ENCODE data around the gene CHM. TPM values are rescaled to one million over a fixed set of nuclear protein-coding genes. Genes with fewer than 3 reads are reported as not detected.

The CHM gene
- total RNA-seq = 10 to 100 TPM; 13.2 to 16.7 TPM
- polyA plus RNA-seq = 8.2 TPM

GRCh38 chrX:86047174-86047935, at the start of gene CHM:
TSS of gene CHM (minus strand) at chrX:86047558. CDS start at chrX:86047532, 26 bp downstream.
- peak; percentile 24 to 76 (median 62) for DNase-seq
- H3K4me3 Mint-ChIP-seq = no peak within 1 kb of the TSS
- peaks cover 12 to 20% (median 13%) of the 10 kb centered on the region in 3 donors for H3K4me1 Mint-ChIP-seq
- H3K9me3 Mint-ChIP-seq = no peaks in the 10 kb centered on the region
- Histone ChIP-seq H3K36me3 (ENCODE audit: insufficient read depth, low read length) (no peaks in the 10 kb centered on the region), H3K27ac (ENCODE audit: low read depth, low read length) (peak within 1 kb of the TSS; percentile 86), H3K4me3 (ENCODE audit: low read length) (peak within 1 kb of the TSS; percentile 72), H3K9me3 (ENCODE audit: low read length) (no peaks in the 10 kb centered on the region), H3K27me3 (ENCODE audit: insufficient read depth, low read length, poor library complexity, severe bottlenecking) (no peaks in the 10 kb centered on the region), H3K4me1 (ENCODE audit: insufficient read depth, low read length) (peaks cover 7% of the 10 kb centered on the region)
- POLR2A ChIA-PET = no interaction called here
- H3K27ac Mint-ChIP-seq = peak within 1 kb of the TSS in 1 of 8 donors; percentile 27
- CTCF ChIA-PET = no interaction called here
- H3K27me3 Mint-ChIP-seq = peaks cover 4 to 6% of the 10 kb centered on the region in 2 donors
- peaks cover 0 to 5% (median 0%) of the 10 kb centered on the region in 3 donors for H3K36me3 Mint-ChIP-seq

GRCh38 chrX:86078650-86079049, 31.3 kb upstream of the CHM start:
- Histone ChIP-seq H3K9me3 (ENCODE audit: low read length) (no peaks in the 10 kb centered on the region), H3K27me3 (ENCODE audit: insufficient read depth, low read length, poor library complexity, severe bottlenecking) (no peaks in the 10 kb centered on the region), H3K4me3 (ENCODE audit: low read length) (no peak overlapping the region), H3K4me1 (ENCODE audit: insufficient read depth, low read length) (no peaks in the 10 kb centered on the region), H3K27ac (ENCODE audit: low read depth, low read length) (no peak overlapping the region), H3K36me3 (ENCODE audit: insufficient read depth, low read length) (no peaks in the 10 kb centered on the region)
- Mint-ChIP-seq H3K4me1 (no peaks in the 10 kb centered on the region), H3K27me3 (peaks cover 4 to 10% of the 10 kb centered on the region in 2 donors), H3K4me3 (no peak overlapping the region), H3K27ac (no peak overlapping the region), H3K9me3 (peaks cover 0 to 4% (median 0%) of the 10 kb centered on the region in 5 donors), H3K36me3 (no peaks in the 10 kb centered on the region)
- CTCF ChIA-PET = no interaction called here
- no peak for DNase-seq
- POLR2A ChIA-PET = no interaction called here

- Histone ChIP-seq H3K36me3 (ENCODE audit: insufficient read depth, low read length) (no peaks in the 10 kb centered on the region), H3K9me3 (ENCODE audit: low read length) (no peaks in the 10 kb centered on the region), H3K4me3 (ENCODE audit: low read length) (no peak overlapping the region), H3K27ac (ENCODE audit: low read depth, low read length) (no peak overlapping the region), H3K4me1 (ENCODE audit: insufficient read depth, low read length) (no peaks in the 10 kb centered on the region), H3K27me3 (ENCODE audit: insufficient read depth, low read length, poor library complexity, severe bottlenecking) (no peaks in the 10 kb centered on the region)
- peaks cover 0 to 20% of the 10 kb centered on the region in 2 donors for H3K27me3 Mint-ChIP-seq
- H3K9me3 Mint-ChIP-seq = no peaks in the 10 kb centered on the region
- H3K27ac Mint-ChIP-seq = no peak overlapping the region
- no peak overlapping the region for H3K4me3 Mint-ChIP-seq
- no peaks in the 10 kb centered on the region for H3K36me3 Mint-ChIP-seq
- H3K4me1 Mint-ChIP-seq = no peaks in the 10 kb centered on the region
- no peak for DNase-seq
- CTCF ChIA-PET = no interaction called here
- POLR2A ChIA-PET = no interaction called here
These were observed 19.6 kb upstream of the CHM start for GRCh38 chrX:86066998-86067397.

- no peak overlapping the region for H3K4me3 ChIP-seq (ENCODE audit: low read length)
- DNase-seq = no peak
- ChIA-PET CTCF (interaction anchor here (0.5 kb wide), 1 partner anchor 25 kb away, joined by 3 read pairs; no protein-coding TSS in a partner anchor), POLR2A (no interaction called here)
- no peak overlapping the region for H3K27ac ChIP-seq (ENCODE audit: low read depth, low read length)
- no peak overlapping the region for H3K4me3 Mint-ChIP-seq
- no peaks in the 10 kb centered on the region for H3K36me3 Mint-ChIP-seq
- no peaks in the 10 kb centered on the region for H3K36me3 ChIP-seq (ENCODE audit: insufficient read depth, low read length)
- H3K27me3 Mint-ChIP-seq = peaks cover 2 to 33% of the 10 kb centered on the region in 2 donors
- H3K27me3 ChIP-seq (ENCODE audit: insufficient read depth, low read length, poor library complexity, severe bottlenecking) = no peaks in the 10 kb centered on the region
- no peaks in the 10 kb centered on the region for H3K4me1 ChIP-seq (ENCODE audit: insufficient read depth, low read length)
- no peak overlapping the region for H3K27ac Mint-ChIP-seq
- H3K9me3 ChIP-seq (ENCODE audit: low read length) = no peaks in the 10 kb centered on the region
- H3K9me3 Mint-ChIP-seq = peaks cover 0 to 4% (median 0%) of the 10 kb centered on the region in 5 donors
- H3K4me1 Mint-ChIP-seq = no peaks in the 10 kb centered on the region
These were observed 14.0 kb upstream of the CHM start for GRCh38 chrX:86061407-86061806.

DNA sequence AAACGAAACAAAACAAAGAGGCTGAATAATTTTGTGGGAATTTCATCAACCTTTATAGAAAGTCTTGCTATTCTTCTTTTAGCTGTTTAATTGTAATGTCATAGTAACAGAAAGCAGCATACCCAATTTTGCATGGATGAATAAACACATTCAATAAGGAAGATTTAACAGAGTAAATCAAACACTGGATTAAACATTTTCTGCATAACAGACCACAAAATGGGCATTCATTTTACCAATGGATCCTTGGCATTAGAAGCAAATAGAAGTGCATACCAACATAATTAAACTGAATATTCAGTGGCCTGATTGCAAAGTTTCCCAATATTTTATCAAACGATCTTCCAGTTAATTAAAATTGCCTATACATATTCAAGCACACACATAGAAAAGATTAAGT, 4.4 kb upstream of the CHM start:
- peaks cover 5 to 9% of the 10 kb centered on the region in 2 donors for H3K27me3 Mint-ChIP-seq
- no peak overlapping the region for H3K27ac ChIP-seq (ENCODE audit: low read depth, low read length)
- H3K27ac Mint-ChIP-seq = no peak overlapping the region
- no peaks in the 10 kb centered on the region for H3K27me3 ChIP-seq (ENCODE audit: insufficient read depth, low read length, poor library complexity, severe bottlenecking)
- no peaks in the 10 kb centered on the region for H3K36me3 Mint-ChIP-seq
- no peaks in the 10 kb centered on the region for H3K4me1 ChIP-seq (ENCODE audit: insufficient read depth, low read length)
- H3K4me3 ChIP-seq (ENCODE audit: low read length) = no peak overlapping the region
- H3K4me1 Mint-ChIP-seq = peaks cover 0 to 5% (median 5%) of the 10 kb centered on the region in 3 donors
- H3K36me3 ChIP-seq (ENCODE audit: insufficient read depth, low read length) = no peaks in the 10 kb centered on the region
- H3K9me3 Mint-ChIP-seq = no peaks in the 10 kb centered on the region
- no peak overlapping the region for H3K4me3 Mint-ChIP-seq
- no peaks in the 10 kb centered on the region for H3K9me3 ChIP-seq (ENCODE audit: low read length)
- CTCF ChIA-PET = no interaction called here
- DNase-seq = no peak
- POLR2A ChIA-PET = no interaction called here

GRCh38 chrX:86047936-86048280, 550 bp upstream of the CHM start:
- ChIA-PET POLR2A (no interaction called here), CTCF (no interaction called here)
- Mint-ChIP-seq H3K4me3 (no peak overlapping the region), H3K4me1 (peaks cover 10 to 17% (median 13%) of the 10 kb centered on the region in 3 donors), H3K27ac (peak overlapping the region in 1 of 8 donors; percentile 27), H3K36me3 (peaks cover 0 to 5% (median 0%) of the 10 kb centered on the region in 3 donors), H3K9me3 (no peaks in the 10 kb centered on the region), H3K27me3 (peaks cover 4 to 6% of the 10 kb centered on the region in 2 donors)
- no peak for DNase-seq
- Histone ChIP-seq H3K4me1 (ENCODE audit: insufficient read depth, low read length) (peaks cover 7% of the 10 kb centered on the region), H3K9me3 (ENCODE audit: low read length) (no peaks in the 10 kb centered on the region), H3K27me3 (ENCODE audit: insufficient read depth, low read length, poor library complexity, severe bottlenecking) (no peaks in the 10 kb centered on the region), H3K36me3 (ENCODE audit: insufficient read depth, low read length) (no peaks in the 10 kb centered on the region), H3K27ac (ENCODE audit: low read depth, low read length) (no peak overlapping the region), H3K4me3 (ENCODE audit: low read length) (peak overlapping the region; percentile 72)

DNA sequence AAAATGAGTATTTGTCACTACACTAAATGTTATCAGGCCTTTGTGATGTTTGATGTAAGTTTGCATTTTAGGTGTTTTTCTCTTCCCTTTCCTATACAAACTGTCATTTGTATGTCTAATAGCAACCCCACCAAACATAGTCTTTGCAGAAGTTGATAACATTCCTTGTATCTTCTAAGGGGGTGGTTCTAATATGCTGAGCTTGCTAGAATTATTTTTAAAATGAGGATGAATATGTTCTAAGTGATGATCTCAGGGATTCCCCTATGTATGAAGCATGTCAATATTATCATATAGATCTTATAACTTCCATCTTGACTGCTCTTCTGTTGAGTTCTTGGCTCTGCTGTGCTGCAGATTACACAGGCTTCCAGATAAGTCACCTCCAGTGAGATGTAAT, 3.1 kb downstream of the CHM start:
- Mint-ChIP-seq H3K27ac (no peak overlapping the region), H3K9me3 (no peaks in the 10 kb centered on the region), H3K4me3 (no peak overlapping the region), H3K27me3 (peaks cover 0 to 4% of the 10 kb centered on the region in 2 donors), H3K4me1 (peaks cover 18 to 41% (median 26%) of the 10 kb centered on the region in 3 donors), H3K36me3 (peaks cover 0 to 11% (median 0%) of the 10 kb centered on the region in 3 donors)
- ChIA-PET CTCF (no interaction called here), POLR2A (no interaction called here)
- H3K27ac ChIP-seq (ENCODE audit: low read depth, low read length) = no peak overlapping the region
- H3K4me1 ChIP-seq (ENCODE audit: insufficient read depth, low read length) = peaks cover 7% of the 10 kb centered on the region
- H3K9me3 ChIP-seq (ENCODE audit: low read length) = no peaks in the 10 kb centered on the region
- H3K27me3 ChIP-seq (ENCODE audit: insufficient read depth, low read length, poor library complexity, severe bottlenecking) = no peaks in the 10 kb centered on the region
- DNase-seq = no peak
- no peak overlapping the region for H3K4me3 ChIP-seq (ENCODE audit: low read length)
- H3K36me3 ChIP-seq (ENCODE audit: insufficient read depth, low read length) = no peaks in the 10 kb centered on the region

DNA sequence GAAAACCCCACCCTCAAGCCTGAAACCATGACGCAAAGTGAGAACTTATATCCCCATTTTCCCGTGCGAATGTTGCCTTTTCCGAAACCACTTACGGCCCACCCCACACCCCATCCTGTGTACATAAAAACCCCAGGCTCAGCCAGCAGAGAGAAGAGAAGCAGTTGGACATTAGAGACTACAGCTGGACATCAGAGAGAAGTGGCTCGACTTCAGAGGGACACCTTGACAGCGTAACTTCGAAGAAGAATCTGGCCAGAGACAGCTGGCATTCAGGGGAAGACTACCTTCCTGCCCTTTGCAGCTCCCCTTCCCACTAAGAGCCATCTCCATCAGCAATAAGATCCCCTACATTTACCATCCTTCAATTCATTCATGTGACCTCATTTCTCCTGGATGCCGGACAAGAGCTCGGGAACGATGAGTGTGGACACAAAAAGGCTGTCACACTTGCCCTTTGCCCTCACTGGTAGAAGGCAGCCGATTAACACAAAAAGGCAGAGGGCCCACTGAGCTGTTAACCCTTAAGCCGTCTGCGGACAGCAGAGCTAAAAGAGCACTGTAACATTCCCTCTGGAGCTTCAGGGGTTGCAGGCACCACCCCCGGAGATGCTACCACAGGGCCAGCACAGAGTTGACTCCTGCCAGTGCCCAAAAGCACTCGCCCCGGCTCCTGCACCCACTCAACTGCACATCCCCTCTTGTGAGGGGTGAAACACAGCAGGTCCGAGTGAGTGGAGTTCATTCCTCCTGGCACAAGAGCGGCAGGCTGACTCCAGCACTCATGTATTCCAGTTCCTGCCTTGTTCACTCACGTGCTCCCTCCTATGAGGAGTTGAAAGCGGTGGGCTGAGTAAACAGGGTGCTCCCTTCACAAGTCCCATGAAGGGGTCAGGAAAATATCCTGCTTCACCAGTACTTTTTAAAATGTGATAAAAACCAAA, 7.5 kb downstream of the CHM start:
- H3K4me1 Mint-ChIP-seq = peaks cover 14 to 53% (median 40%) of the 10 kb centered on the region in 3 donors
- CTCF ChIA-PET = no interaction called here

More for the DNA sequence above, 7.5 kb downstream of the CHM start:
- Histone ChIP-seq H3K4me3 (ENCODE audit: low read length) (no peak overlapping the region), H3K36me3 (ENCODE audit: insufficient read depth, low read length) (no peaks in the 10 kb centered on the region), H3K27me3 (ENCODE audit: insufficient read depth, low read length, poor library complexity, severe bottlenecking) (no peaks in the 10 kb centered on the region), H3K9me3 (ENCODE audit: low read length) (no peaks in the 10 kb centered on the region), H3K4me1 (ENCODE audit: insufficient read depth, low read length) (no peaks in the 10 kb centered on the region), H3K27ac (ENCODE audit: low read depth, low read length) (no peak overlapping the region)
- POLR2A ChIA-PET = no interaction called here
- DNase-seq = no peak
- Mint-ChIP-seq H3K36me3 (peaks cover 0 to 13% (median 0%) of the 10 kb centered on the region in 3 donors), H3K4me3 (no peak overlapping the region), H3K27ac (peak overlapping the region in 1 of 8 donors; percentile 32), H3K9me3 (no peaks in the 10 kb centered on the region), H3K27me3 (peaks cover 0 to 4% of the 10 kb centered on the region in 2 donors)
